Midbrain (tissue), 1 donor: ENCODE measurements around the gene TUBB3.
A peak's percentile ranks its signal among the peaks of the same experiment; 100 is the strongest.
"Not testable (repeated sequence)": the region's sequence is repeated elsewhere in the genome, so short reads cannot be mapped to it uniquely, and the experiment has no call there.

Experiments used
- DNase-seq: peaks from one replicate; lab custom pipeline; 2025; lab: John Stamatoyannopoulos, UW

The TUBB3 gene

GRCh38 chr16:89918453-89919347, 4.4 kb upstream of the TUBB3 start, which contains the start of gene MC1R:
Gene MC1R, plus strand, starts transcription at chr16:89918862. Its CDS starts 397 bp downstream, at chr16:89919259.
- DNase-seq = no peak

GRCh38 chr16:89919535-89920406, 3.4 kb upstream of the TUBB3 start:
- no peak for DNase-seq

GRCh38 chr16:89920723-89921122, 2.4 kb upstream of the TUBB3 start:
- DNase-seq = no peak

GRCh38 chr16:89921131-89921701, 1.9 kb upstream of the TUBB3 start:
- no peak for DNase-seq

- no peak for DNase-seq
These were observed 1.3 kb upstream of the TUBB3 start for GRCh38 chr16:89921702-89922476.

- no peak for DNase-seq
These were observed 662 bp upstream of the TUBB3 start for GRCh38 chr16:89922477-89922883.

GRCh38 chr16:89923640-89924296, 626 bp downstream of the TUBB3 start:
- DNase-seq = no peak

- peak; percentile 14 for DNase-seq
These were observed 1.3 kb downstream of the TUBB3 start for GRCh38 chr16:89924297-89924924.

GRCh38 chr16:89924925-89925307, 1.8 kb downstream of the TUBB3 start:
- DNase-seq = no peak

GRCh38 chr16:89925596-89926079, 2.5 kb downstream of the TUBB3 start:
- no peak for DNase-seq

- DNase-seq = no peak
These were observed 8.3 kb downstream of the TUBB3 start for GRCh38 chr16:89931305-89931896.

- no peak for DNase-seq
These were observed 8.8 kb downstream of the TUBB3 start for GRCh38 chr16:89931964-89932363.

- DNase-seq = not testable (repeated sequence)
These were observed 10.9 kb downstream of the TUBB3 start for GRCh38 chr16:89934019-89934418.

- no peak for DNase-seq
These were observed 11.7 kb downstream of the TUBB3 start for GRCh38 chr16:89934611-89935553.

GRCh38 chr16:89935620-89936019, 12.5 kb downstream of the TUBB3 start:
- not testable (repeated sequence) for DNase-seq

- DNase-seq = no peak
These were observed 12.9 kb downstream of the TUBB3 start for GRCh38 chr16:89936034-89936433.

GRCh38 chr16:89936508-89936907, 13.4 kb downstream of the TUBB3 start:
- no peak for DNase-seq

GRCh38 chr16:89936981-89937380, 13.8 kb downstream of the TUBB3 start:
- no peak for DNase-seq
